Measurements from ENCODE around the gene GIPC3. TPM values are rescaled to one million over a fixed set of nuclear protein-coding genes. Genes with fewer than 3 reads are reported as not detected.

GIPC3 gene
- polyA plus RNA-seq, 1 of the 3 experiments (the other 2 are of a cell fraction), result 0.20 TPM

DNA sequence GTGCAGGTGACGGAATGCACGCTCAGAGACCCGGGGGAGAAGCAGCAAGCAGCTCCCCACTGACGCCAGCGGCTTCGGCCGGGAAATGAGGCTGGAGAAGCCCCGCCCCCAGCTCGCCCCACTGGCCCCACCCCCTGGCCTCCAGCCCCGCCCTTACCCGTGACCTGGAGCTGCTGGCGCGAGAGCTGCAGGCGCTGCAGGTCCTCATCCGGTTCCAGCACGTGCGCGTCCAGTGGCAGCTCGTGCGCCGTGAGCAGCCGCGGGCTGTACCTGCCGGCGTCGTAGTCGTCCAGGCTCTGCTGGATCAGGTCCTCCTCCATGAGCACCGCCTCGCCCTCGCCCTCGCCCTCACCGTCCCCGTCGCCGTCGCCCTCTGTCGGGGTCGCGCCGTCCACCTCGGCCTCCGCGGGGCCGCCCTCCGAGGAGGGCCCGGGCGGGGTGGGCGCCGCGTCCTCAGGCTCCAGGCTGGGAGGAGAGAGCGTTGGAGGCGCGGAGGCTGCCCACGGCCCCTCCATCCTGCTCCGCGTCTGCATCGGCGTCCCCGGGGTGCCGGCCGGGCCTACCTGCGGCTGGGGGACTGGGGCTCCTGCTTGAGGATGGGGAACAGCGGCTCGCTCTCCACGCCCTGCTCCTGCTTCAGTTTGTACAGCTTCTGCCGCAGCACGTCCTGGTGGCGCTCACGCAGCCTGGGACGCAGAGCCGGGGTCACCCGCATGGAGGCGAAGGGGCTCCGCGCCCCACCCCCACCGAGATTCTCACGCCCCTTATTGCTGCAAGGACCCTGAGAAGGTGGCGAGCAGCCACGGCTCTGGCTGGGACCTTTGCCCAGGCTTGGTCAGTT is 27.8 kb downstream of the GIPC3 start:
- WGBS (ENCODE audit: low lambda C conversion rate), result 95% methylated on average over 56 of the region's 79 CpGs
- peak; percentile 64 for DNase-seq

DNA sequence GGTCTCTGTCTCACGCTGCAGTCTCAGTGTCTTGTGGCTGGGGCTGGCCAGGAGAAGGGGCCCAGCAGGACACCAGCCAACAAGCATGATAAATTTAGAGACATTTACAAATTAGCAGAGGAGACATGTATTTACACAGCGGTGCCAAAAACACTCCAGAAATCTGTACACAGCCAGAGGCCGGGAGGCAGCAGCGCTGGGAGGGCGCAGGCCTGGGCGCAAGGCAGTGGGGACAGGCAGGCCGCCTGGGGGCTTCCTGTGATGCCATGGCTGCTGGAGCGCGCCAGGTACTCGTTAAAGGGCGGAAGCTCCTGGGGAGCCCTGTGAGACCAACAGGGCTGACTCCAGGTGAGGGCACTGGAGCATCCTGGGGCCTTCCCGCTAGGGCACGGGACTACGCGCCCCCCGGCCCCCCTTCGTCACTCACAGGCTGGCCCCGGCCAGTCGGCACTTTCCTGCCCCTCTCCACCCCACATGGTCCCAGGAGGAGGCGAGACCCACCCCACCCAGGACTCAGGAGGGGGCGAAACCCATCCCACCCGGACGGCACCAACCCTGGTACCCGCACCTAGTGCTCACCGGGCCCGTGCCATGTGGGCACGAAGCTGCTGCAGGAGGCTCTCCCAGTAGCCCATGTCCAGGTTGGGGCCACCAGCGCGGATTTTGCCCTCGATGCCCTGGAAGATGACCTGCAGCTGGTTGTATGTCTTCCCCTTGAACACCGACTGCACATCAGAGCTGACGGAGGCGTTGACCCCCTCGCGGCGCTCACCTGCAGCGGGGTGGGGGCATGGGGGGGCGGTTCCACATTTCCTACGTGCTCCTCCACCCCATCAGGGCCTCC is 28.8 kb downstream of the GIPC3 start:
- Histone ChIP-seq H3K4me2 (no peak overlapping the region), H3K9me2 (no peaks in the 10 kb centered on the region), H3F3A (replicated peaks; ENCODE audit: insufficient read depth) (no peaks in the 10 kb centered on the region), H4K20me1 (ENCODE audit: insufficient read depth) (no peaks in the 10 kb centered on the region), H3K36me3 (replicated peaks in 1 of 2; ENCODE audit: control insufficient read depth in 1 of 2, insufficient read depth in 2 of 2, low read length in 1 of 2) (peaks cover 0 to 29% of the 10 kb centered on the region in 2 experiments), H3K4me1 (ENCODE audit: control insufficient read depth in 1 of 2, insufficient read depth in 2 of 2, low read depth in 1 of 2, low read length in 1 of 2) (peaks cover 0 to 3% of the 10 kb centered on the region in 2 experiments; a peak in 1 of 4 replicates), H3K79me2 (ENCODE audit: insufficient read depth) (no peaks in the 10 kb centered on the region), H3K4me3 (ENCODE audit: low read depth in 2 of 2, low read length in 1 of 2) (no peak overlapping the region), H2AFZ (ENCODE audit: low read depth) (no peak overlapping the region), H3K27me3 (ENCODE audit: insufficient read depth) (no peaks in the 10 kb centered on the region), H3K9ac (no peak overlapping the region), H3K27ac (ENCODE audit: low read depth in 2 of 2, low read length in 1 of 2) (no peak overlapping the region; a peak in 1 of 4 replicates), H3K9me3 (no peaks in the 10 kb centered on the region)
- POLR2A ChIA-PET, result no interaction called here
- 94% methylated on average over 20 of the region's 39 CpGs for WGBS (ENCODE audit: low lambda C conversion rate)
- CTCF ChIA-PET, result interaction anchor here (2.8 kb wide), 1 partner anchor 28 kb away, joined by 11 read pairs; the partner anchor contains the start of gene GIPC3
- no peak for DNase-seq
- TF ChIP-seq POLR2AphosphoS5 (IDR thresholded peaks at IDR 0.05; ENCODE audit: low read depth, low read length), result no peak
- TF ChIP-seq ELF1 (IDR thresholded peaks at IDR 0.05), result no peak
- no peak for TF ChIP-seq GABPA (IDR thresholded peaks at IDR 0.05; ENCODE audit: low read depth)
- no peak for TF ChIP-seq RCOR1 (IDR thresholded peaks at IDR 0.05; ENCODE audit: low read length)
- TF ChIP-seq FOSL2 (IDR thresholded peaks at IDR 0.05; ENCODE audit: borderline replicate concordance, low read depth), result no peak
- TF ChIP-seq, protein P1, sequence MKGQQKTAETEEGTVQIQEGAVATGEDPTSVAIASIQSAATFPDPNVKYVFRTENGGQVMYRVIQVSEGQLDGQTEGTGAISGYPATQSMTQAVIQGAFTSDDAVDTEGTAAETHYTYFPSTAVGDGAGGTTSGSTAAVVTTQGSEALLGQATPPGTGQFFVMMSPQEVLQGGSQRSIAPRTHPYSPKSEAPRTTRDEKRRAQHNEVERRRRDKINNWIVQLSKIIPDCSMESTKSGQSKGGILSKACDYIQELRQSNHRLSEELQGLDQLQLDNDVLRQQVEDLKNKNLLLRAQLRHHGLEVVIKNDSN (IDR thresholded peaks at IDR 0.05; ENCODE audit: borderline replicate concordance, low read depth), result no peak
- no peak for TF ChIP-seq MEF2A (IDR thresholded peaks at IDR 0.05; ENCODE audit: borderline replicate concordance, low read depth)
- no peak for TF ChIP-seq GATA2 (CRISPR knock-in tag; IDR thresholded peaks at IDR 0.05)
- TF ChIP-seq MXI1 (IDR thresholded peaks at IDR 0.05; ENCODE audit: low read depth, low read length), result no peak
- no peak for TF ChIP-seq EP300 (IDR thresholded peaks at IDR 0.05; ENCODE audit: borderline replicate concordance in 1 of 2, low read depth in 1 of 2, low read length in 1 of 2)
- TF ChIP-seq CHD2 (IDR thresholded peaks at IDR 0.05; ENCODE audit: low read length, partially characterized antibody), result no peak
- TF ChIP-seq, protein P2, sequence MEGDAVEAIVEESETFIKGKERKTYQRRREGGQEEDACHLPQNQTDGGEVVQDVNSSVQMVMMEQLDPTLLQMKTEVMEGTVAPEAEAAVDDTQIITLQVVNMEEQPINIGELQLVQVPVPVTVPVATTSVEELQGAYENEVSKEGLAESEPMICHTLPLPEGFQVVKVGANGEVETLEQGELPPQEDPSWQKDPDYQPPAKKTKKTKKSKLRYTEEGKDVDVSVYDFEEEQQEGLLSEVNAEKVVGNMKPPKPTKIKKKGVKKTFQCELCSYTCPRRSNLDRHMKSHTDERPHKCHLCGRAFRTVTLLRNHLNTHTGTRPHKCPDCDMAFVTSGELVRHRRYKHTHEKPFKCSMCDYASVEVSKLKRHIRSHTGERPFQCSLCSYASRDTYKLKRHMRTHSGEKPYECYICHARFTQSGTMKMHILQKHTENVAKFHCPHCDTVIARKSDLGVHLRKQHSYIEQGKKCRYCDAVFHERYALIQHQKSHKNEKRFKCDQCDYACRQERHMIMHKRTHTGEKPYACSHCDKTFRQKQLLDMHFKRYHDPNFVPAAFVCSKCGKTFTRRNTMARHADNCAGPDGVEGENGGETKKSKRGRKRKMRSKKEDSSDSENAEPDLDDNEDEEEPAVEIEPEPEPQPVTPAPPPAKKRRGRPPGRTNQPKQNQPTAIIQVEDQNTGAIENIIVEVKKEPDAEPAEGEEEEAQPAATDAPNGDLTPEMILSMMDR (IDR thresholded peaks at IDR 0.05), result no peak
- TF ChIP-seq EZH2phosphoT487 (IDR thresholded peaks at IDR 0.05; ENCODE audit: borderline replicate concordance, low read depth), result no peak

More for the DNA sequence above, 27.8 kb downstream of the GIPC3 start:
- CTCF ChIA-PET, result interaction anchor here (1.6 kb wide), 1 partner anchor 26 kb away, joined by 3 read pairs; no protein-coding TSS in a partner anchor
- Histone ChIP-seq H3K36me3 (replicated peaks in 1 of 2; ENCODE audit: control insufficient read depth in 1 of 2, insufficient read depth in 2 of 2, low read length in 1 of 2) (peaks cover 0 to 29% of the 10 kb centered on the region in 2 experiments), H3K4me3 (ENCODE audit: low read depth in 2 of 2, low read length in 1 of 2) (no peak overlapping the region), H3K9me3 (no peaks in the 10 kb centered on the region), H2AFZ (ENCODE audit: low read depth) (no peak overlapping the region), H3F3A (replicated peaks; ENCODE audit: insufficient read depth) (no peaks in the 10 kb centered on the region), H3K9me2 (no peaks in the 10 kb centered on the region), H3K27ac (ENCODE audit: low read depth in 2 of 2, low read length in 1 of 2) (no peak overlapping the region), H3K79me2 (ENCODE audit: insufficient read depth) (no peaks in the 10 kb centered on the region), H3K4me1 (ENCODE audit: control insufficient read depth in 1 of 2, insufficient read depth in 2 of 2, low read depth in 1 of 2, low read length in 1 of 2) (no peaks in the 10 kb centered on the region; a peak in 1 of 4 replicates), H3K9ac (no peak overlapping the region), H3K4me2 (no peak overlapping the region), H3K27me3 (ENCODE audit: insufficient read depth) (no peaks in the 10 kb centered on the region), H4K20me1 (ENCODE audit: insufficient read depth) (no peaks in the 10 kb centered on the region)
- POLR2A ChIA-PET, result no interaction called here
- TF ChIP-seq RXRA (IDR thresholded peaks at IDR 0.05; ENCODE audit: borderline replicate concordance, low read depth), result no peak
- no peak for TF ChIP-seq EP300 (IDR thresholded peaks at IDR 0.05; ENCODE audit: borderline replicate concordance in 1 of 2, low read depth in 1 of 2, low read length in 1 of 2)
- TF ChIP-seq, protein P1 (IDR thresholded peaks at IDR 0.05; ENCODE audit: borderline replicate concordance, low read depth), result no peak
- no peak for TF ChIP-seq MEF2A (IDR thresholded peaks at IDR 0.05; ENCODE audit: borderline replicate concordance, low read depth)
- TF ChIP-seq TAF1 (IDR thresholded peaks at IDR 0.05; ENCODE audit: borderline replicate concordance, low read depth, low read length), result no peak
- TF ChIP-seq SIN3A (IDR thresholded peaks at IDR 0.05; ENCODE audit: borderline replicate concordance, low read depth, low read length), result no peak
- TF ChIP-seq, protein P2 (IDR thresholded peaks at IDR 0.05), result no peak
- no peak for TF ChIP-seq RFX5 (IDR thresholded peaks at IDR 0.05; ENCODE audit: low read length)

Measured in SK-N-SH (cell line).